Hematopoietic multipotent progenitor cell treated with erythropoietin and hydrocortisone succinate and interleukin-3 and kit ligand, for 6 days (in vitro differentiated cells): ENCODE data around the gene KIF1A.

Experiments used
- DNase-seq: peaks from one replicate; pipeline ENCODE4 v3.0.0-alpha.2; 2015

KIF1A gene

DNA sequence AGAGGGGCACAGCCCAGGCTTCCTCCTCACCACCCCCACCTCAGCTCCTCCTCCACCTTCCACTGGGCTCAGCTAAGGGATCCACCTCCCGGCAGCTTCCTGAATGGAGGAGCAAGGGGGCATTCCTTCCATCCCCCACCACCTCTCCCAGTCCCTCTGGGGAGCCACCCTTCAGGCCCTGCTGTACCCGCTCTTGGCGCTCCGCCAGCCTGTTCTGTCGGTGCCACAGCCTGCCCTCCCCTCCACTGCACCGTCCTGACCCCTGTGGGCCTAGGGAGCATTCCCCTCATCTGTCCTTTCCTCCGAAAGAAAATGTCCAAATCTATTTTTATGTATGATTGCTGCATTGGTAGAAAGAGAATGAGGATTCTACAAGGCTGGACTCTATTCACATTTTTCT is 59.9 kb downstream of the KIF1A start:
- DNase-seq = no peak

DNA sequence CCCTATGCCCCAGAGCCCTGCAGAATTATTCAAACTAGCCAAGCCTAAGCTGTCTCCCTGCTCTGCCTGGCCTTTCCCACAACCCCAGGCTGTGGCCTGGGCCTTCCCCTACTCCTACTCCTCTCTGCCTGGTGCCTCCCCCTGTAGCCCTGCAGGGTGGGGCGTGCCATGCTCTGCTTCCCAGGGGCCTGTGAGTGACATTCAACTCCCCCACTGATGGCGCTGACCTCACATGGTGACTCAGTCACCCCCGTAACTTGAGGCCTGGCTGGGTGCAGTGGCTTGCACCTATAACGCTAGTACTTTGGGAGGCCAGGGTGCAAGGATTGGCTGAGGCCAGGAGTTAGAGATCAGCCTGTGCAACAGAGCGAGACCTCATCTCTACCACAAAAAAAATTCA is 60.6 kb downstream of the KIF1A start:
- DNase-seq = no peak

DNA sequence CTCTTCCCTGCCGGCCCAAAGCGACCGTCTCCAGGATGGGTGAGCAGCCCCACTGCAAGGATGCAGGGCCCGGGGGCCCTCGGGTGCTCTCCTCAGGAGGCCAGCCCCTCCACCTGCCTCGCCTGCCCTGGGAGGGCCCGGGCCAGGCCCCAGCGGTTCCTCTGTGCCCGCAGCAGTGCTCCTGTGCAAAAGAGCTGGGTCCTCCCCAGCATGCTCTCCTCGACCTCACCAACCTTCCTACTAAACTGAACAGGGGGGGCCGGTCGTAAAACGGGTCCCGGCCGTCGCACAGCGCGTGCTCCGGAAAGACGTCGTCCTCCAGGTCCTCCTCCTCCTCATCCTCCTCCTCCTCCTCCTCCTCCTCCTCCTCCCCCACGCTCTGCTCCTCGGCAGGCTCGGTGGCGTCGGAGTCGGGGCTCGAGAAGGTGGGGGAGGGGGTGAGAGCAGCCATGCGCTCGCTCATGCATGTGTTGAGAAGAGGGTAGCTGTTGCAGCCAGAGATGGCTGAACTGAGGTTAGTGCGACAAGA is 62.9 kb downstream of the KIF1A start:
- no peak for DNase-seq

DNA sequence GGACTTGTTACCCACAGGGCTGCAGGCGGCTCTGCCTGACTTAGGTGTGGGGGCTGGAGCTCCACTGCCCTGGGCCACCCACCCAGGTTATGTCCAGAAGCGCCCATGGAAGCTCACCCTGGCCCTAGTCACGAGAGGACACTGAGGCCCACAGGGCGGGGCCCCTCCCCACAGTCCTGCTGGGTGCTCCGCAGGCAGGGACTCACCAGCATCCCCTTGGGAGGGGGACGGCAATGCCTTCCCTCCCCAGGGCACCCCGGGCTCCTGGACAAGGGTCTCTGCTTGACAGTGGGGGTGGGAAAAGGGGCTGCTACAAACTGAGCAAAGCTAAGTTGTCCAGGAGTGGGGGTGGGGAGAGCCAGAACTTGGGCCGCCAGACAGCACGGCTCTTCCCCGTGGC is 67.8 kb downstream of the KIF1A start:
- no peak for DNase-seq

DNA sequence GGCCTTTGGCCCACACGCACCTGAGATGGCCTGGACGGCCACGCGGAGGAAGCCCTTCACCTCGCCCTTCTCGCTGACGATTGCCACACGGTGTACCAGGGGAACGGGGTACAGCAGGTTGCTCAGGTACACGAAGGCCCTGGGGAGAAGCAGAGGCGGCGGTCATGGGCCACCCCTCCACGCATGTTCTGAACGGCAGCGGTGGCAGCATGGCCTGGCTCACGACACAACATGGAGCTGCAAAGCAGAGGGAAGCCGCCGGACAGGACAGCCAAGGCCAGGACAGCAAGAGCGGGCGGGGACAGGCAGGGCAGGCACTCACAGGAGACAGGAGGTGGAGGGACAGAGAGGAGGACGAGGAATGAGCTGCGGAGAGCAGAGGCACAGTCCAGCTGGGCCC is 69.6 kb downstream of the KIF1A start:
- no peak for DNase-seq

DNA sequence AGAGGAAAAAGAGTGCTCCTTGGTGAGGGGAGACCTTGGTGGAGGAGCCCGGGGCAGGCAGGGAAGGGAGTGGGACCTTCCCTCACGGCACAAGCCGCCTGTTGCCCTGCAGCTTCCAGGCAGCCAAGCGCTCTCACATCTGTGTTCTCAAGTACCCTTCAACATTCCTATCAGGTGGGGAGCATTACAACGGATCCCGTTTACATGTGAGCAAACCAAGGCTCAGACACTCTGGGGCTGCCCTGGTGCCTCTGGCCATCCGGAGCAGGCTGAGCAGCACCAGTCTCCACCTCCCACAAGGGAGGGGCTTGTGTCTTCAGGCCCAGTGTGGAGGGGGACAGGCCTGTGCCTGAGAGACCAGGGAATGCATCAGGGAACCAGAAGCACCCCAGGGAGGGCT is 70.5 kb downstream of the KIF1A start:
- DNase-seq = no peak

DNA sequence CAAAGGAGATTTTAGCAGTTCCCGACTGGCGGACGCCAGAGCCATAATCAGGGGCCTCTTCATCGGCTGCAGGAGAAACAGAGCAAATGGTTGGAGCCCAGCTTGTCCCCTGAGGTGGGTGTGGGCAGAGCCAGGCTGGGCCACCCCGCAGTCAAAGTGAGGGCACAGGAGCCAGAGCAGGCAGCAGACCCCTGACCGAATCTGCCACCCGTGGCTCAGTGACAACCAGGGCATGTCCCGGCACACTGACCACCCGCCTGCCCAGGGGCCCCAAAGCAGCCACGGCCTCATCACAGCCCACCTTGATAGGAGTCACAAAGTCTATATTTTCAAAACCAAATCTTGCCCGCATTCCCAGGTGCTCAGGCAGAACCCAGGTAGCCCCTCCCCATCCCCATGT is 72.8 kb downstream of the KIF1A start:
- no peak for DNase-seq

DNA sequence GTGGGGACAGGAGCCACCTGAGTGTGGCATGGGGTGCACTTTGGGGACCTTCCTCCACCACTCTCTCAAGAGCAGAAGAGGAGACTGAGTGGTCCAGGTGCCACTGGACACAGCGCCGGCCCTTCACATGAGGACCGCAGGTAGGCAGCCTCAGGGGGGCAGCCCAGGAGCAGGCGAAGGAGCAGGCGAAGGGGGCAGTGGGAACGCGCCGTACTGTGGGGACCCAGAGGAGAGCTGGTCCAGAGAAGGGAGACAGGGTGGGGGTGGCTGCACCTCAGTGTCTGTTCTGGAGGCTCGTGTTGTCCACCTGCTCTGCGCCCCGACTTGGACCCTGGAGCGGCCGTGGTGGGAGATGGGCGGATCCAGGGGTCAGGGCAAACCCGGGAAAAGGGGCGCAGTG is 73.3 kb downstream of the KIF1A start:
- DNase-seq = no peak

DNA sequence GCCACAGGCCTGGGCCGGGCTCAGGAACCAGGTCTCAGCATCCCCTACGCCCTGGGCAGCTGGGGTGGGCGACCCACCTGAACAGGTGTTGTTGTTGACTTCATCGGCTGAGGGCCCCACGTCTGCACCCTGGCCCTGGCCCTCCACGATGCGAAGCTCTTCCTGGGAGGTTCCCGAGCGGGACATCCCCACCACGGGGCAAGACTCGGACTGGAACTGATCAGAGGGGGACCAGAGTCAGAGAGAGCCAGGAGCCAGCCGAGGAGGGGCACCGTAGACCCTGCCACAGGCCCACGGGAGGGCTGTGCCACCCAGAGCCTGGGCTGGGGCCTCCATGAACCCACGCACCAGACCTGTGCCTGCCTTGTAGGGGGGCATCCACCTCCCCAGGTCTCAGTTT is 74.1 kb downstream of the KIF1A start:
- DNase-seq = no peak

DNA sequence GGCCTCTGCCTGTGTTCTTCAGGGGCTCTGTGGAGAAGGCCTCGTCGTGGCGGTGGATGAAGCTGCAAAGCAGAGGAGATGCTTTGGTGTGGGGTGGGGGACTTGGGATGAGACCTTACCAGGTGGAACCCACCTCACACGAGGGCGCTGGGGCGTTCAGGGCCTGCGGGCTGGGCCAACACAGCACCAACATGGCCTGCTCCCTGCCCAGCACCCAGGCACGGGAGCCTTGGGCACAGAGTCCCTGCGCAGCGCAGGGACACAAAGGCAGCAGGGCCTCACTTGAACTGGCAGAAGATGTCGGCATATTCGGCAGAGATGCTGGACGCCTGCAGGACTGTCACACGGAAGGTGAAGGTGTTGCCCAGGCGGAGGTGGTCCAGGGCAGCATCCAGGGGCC is 74.6 kb downstream of the KIF1A start:
- no peak for DNase-seq

DNA sequence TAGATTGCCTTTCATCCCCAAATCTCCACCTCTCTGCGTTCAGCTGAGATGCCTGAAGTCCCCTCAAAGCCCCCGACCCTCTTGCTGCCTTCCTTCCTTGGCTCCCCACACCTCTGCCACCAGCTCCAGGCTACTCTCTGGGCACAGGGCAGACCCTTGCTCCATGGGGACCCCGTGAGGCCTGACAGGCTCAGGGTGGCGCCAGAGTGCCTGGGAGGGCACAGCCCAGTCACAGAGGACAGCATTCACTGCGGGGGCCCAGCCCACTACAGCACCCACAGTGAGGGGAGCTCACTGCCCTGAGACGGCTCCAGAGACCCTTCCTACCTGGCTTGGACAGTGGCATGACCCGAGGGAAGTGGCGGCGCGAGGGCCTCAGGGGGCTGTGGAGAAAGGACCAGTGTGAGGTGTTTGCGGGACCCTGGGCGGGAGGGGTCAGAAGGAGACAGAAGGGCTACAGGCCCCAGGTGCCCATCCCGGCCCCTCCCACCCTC is 77.4 kb downstream of the KIF1A start:
- DNase-seq = no peak

DNA sequence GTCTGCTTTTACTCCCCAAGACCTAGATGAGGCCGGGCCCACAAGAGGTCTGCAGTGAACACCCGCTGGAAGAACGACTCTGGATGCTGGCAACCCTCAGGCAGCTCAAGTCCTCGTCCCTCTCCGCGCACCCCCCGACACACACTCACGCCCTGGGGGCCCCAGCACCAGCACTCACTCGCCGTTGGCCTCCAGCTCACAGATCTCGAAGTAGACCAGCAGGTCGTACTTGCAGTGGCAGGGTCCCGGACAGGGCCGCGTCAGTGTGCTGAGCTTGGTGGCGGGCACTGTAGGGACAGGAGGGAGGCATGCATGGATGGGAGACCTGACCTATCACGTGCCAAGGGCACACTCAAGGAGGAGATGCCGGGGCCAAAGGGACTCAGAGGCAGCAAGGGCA is 78.9 kb downstream of the KIF1A start:
- DNase-seq = no peak

DNA sequence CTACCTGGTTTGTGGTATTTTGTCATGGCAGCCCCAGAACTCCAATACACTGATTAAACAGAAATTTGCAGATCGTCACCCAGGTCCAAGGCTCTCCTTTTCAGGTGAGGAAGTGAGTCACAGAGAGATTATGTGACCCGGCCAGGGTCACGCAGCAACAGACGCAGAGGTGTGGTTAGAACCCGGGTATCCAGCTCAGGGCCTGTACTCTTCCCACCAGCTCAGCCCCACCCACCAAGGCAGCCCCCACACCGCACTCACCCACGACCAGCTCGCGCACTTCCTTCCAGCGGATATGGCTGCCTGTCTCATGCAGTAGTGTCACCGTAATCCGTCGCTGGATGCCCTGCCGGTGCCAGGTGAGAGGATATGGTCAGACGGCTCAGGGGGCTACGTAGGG is 80.2 kb downstream of the KIF1A start:
- no peak for DNase-seq

DNA sequence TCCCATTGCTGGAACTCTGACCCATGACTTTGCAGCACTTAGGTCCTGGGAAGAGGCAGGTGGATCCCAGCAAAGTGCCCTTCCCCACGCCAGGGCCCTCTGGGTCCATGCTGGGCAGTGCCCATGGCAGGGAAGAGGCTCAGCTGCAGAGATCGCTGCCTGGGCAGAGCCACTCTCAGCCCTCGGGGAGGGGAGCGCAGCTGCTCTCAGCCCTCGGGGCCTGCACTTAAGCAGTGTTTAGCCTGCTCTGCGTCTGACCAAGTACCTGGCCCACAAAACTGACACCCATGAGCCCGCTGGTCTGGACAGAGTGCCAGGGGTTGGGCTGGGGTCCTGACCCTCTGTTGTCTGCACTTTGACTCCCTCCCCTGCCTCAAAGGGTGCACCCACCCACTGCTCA is 82.1 kb downstream of the KIF1A start:
- no peak for DNase-seq

DNA sequence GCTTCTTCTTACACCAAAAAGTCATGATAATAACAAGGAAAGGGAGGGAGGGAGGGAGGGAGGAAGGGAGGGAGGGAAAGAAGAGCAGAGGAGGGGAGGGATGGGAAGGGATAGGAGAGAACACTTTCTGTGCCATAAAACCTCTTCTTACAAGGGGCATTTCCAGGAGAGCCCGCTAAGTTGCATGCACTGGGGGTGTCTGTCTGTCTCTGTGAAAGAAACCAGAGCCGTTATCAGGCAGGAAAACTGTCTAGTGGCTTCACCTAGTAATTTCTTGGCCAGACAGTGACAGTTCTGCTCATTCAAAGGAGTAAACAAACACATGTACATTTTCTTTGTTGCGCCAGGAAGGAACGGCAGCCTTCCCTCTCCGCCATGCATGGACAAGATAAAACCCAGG is 82.5 kb downstream of the KIF1A start:
- no peak for DNase-seq

DNA sequence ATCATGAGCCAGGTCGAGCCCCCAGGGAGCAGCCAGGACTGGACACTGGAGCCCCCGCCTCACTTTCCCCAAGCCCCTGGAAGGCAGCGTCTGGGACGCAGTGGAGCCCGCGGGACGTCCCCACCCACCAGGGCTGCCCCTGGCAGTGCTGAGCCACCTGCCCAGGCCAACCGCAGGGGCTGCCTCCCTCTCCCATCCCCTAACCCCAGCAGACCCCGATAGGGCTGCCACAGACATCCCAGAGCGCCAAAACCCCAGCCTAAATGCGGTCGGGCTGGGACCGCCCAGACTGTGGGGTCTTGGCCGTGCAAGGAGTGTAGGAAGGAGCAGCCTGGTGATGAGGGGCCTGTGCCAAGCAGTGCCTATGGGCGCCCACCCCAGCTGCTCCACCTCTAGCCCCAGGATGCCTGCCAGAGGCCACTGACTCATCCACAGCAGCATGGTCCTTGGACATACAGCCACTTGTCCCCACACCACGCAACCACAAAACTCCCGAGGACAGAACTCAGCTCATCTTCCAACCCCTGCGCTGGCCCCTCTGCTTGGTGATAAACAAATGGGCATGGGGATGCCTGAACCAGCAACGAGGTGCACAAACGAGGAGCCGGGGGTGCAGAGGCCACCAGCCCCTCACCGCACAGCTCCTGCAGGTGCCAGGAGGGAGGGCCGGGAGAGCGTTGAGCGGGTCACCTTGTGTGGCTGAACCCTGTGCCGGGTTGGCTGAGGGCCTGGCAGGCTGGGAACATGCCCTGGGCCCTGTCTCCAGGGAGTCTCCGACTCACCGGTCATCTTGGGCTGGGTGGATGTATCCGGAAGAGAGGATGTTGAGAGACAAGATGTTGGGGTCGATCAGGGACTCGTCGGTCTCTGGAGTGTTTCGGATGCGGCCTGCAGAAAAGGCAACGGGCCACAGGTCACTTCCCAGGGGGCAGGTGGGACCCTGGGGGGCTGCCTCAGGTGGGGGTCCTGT is 83.5 kb downstream of the KIF1A start:
- DNase-seq = no peak

DNA sequence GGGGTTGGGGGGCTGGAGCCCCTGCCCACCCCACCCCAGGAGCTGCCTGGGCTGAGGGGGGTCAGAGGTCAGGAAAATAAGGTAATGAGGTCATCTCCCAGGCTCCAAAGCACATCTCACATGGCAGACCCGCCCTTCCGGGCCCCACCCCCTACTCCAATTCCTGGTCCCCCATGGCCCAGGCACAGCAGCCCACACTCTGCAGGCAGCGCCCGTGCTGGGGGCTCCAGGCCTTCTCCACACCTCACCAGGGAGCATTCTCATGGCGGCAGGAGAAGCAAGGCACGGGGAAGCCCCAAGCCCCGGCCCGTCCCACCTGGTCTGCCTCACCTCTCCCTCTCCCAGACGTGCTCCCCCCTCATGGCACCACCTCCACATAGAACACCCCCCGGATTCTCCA is 84.5 kb downstream of the KIF1A start:
- DNase-seq = no peak

DNA sequence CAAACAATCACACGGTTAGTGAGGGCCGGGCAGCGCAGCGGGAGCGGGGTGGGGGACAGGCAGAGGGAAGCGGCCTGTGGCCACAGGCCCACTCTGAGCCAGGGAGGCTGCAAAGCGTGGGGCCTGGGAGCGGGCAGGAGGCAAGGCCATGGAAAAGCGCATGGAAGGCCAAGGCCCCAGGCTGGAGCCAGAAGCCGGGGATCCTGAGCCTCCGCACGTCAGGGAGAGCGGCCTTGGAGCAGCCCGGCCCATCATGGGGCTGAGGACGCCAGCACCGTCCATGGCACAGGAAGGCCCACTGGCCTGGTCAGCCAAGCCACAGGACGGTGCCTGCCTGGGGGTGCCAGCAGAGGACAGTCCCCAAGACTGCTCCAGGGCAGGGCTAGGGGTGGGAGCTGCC is 85.3 kb downstream of the KIF1A start:
- no peak for DNase-seq

DNA sequence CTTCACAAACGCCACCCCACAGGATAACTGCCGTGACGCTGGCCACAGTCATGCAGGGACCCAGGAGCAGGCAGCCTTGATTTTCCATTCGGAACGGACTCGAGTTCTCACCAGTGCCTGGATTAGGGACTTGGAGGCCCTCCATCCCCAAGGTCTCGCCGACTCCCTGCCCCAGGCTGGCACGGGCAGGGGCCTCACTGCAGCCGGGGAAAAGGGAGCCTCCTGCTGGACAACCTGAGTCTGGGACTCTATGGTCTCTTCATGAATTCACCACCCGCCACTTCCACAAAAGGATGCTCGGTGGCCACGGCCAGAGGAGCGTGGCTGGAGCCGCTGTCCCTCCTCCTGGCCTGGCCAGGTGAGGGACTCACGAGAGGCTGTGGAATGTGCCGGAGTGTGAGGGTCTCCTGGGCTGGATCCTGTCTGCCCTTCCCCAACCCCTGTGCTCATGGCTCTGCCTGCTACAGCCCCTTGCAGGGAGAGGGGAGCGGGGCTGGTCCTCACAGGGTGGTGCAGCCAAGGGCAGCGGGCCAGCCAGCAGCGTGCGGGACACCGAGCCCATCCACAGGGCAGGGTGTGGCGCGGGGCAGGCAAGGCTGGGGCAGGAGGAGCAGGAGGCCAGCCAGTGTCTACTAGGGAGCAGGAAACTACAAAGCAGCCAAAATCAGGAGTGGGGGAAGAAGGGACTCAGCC is 86.1 kb downstream of the KIF1A start:
- DNase-seq = peak; percentile 47

DNA sequence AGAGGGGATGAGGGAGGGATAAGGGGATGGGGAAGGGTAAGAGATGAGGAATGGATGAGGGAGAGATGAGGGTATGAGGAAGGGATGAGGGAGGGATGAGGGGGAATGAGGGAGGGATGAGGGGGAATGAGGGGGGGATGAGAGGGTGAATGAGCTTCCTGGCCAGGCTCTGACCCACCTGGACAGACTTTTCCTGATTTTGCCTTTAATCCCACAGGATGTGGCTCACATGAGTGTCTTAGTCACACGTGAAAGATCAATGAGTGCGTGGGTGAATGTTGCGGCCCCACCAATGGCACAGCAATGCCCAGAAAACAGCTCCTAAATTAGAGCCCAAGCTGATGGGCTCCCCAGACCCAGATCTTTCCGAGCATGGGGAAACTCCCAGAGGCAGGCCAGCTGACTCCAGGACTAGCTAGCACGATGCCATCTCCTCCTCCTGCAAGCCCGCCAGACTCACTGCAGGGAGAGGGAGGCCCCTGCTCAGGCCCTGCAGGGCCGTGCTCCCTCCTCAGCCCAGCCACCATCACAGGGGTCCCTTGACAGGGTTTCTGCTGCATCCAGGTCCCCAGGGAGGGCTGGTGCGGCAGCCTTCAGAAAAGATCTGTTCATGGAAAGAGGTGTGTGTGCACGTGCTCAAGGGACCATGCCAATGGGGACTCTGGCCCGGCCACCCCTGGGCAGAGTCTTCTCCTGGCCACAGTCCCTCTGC is 87.0 kb downstream of the KIF1A start:
- no peak for DNase-seq

DNA sequence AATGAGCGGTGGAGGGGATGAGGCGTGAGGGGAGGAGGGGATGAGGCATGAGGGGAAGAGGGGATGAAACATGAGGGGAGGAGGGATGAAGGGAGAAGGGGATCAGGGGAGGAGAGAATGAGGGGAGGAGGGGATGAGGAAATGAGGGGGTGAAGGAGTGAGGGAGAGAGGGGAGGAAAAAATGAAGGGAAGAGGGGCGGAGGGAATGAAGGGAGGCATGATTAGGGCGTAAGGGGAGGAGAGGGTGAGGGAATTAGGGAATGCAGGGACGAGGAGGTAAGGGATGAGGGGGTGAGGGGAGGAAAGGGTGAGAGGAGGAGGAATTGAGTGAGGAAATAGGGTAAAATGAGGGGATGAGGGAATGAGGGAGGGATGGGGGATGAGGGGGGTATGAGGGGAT is 87.8 kb downstream of the KIF1A start:
- DNase-seq = no peak

DNA sequence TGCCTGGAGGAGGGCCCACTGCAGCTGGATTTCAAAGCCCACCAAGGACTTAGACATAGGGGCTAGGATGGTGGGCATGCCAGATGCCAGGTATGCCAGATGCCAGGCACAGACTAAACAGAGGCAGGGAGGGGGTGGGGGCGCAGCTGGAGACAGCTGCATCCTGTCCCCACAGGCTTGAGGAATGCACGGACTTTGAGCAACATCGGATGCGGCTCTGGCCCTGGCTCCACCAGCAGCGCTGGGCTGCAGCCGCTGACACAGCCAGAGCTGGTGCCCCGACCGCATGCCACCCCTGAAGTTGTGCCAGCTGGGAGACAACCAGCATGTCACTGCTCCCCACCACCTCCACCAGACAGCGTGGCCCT is 88.9 kb downstream of the KIF1A start:
- no peak for DNase-seq

DNA sequence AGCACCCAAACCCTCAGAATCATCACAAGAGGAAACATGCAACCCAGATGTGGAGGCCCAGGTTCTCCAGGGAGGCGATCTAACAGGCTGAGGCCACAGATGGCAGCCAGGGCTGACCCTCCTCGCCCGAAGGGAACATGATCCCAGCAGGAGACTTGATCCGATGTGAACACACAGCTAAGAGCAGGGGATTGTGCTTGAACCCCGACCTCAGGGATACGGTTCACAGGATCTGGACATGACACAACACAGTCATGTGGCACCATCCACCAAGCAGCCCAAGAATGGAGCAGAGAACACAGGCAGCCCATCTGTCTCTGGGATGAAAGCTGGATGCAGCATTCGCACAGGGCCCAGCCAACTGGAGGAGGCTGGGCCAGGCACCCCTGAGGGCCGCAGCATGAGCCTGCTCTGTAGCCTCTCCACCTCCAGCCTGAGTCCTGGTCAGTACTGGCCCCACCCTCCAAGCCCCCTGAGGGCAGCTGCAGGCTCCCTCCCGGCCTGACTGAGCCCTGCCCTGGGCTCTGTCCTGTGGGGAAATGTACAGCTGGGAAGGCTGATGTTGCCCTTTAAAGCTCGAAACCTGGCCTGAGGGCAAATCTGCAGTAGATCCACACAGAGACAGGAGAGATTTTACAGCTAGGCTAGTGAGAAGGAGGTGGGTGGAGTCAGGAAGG is 89.4 kb downstream of the KIF1A start:
- DNase-seq = no peak
